H4 (cell line): ENCODE results near the gene METTL22. TPM values are rescaled to one million over a fixed set of nuclear protein-coding genes. Genes with fewer than 3 reads are reported as not detected.

Experiments
- DNase-seq: peaks from one replicate; pipeline ENCODE4 v3.0.0-alpha.2; 2015; ENCODE audit warnings: low spot score
- total RNA-seq: library from RNA; depleted of rRNA; stranded (reverse); fragments of >200 nt; shearing (Covaris generic); gene quantifications from 2 replicates; pipeline ENCODE4 v1.2.3, GENCODE V29; 2014; rRNA removed

The METTL22 gene, protein sequence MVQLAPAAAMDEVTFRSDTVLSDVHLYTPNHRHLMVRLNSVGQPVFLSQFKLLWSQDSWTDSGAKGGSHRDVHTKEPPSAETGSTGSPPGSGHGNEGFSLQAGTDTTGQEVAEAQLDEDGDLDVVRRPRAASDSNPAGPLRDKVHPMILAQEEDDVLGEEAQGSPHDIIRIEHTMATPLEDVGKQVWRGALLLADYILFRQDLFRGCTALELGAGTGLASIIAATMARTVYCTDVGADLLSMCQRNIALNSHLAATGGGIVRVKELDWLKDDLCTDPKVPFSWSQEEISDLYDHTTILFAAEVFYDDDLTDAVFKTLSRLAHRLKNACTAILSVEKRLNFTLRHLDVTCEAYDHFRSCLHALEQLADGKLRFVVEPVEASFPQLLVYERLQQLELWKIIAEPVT
- total RNA-seq = 16.1 and 17.1 TPM in 2 replicates

DNA sequence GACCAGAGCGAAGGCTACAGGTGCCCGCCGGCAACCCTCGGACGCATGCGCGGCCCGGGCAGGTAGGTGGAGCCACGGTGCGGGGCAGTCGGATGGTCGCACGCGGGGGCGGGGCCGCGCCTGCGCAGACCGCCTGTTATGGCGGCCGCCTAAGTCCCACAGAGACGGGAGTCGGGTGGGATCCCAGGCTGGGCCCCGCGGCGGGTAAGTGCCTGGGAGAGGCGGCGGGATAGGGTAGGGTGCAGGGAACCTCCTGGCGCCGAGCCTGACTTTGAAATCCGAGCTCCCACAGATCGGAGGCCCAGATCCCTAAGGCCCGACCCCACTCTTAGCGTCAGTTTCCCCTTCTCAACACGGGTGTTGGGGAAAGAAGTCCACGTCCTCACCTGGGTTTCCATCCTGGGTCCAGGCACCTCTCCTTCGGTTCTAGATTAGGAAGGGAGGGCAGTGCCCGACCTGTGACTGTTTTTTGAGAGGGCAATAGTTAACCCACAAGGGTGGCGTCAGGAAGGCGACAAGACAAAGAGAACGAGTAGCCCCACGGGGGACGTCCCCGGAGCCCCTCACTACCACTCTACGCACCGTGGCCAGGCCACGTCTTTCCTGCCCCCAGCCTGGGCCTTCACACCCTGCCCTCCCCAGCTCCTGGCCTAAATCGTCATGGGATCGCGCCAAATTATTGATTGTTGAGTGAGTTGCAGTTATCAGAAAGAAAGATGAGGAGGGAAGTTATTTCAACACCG, at the start of gene METTL22:
Gene METTL22, plus strand, starts transcription at position 127 of the 743 bp plus-strand sequence. CDS start 3,968 bp downstream, outside the sequence.
- DNase-seq = peak; percentile 77

DNA sequence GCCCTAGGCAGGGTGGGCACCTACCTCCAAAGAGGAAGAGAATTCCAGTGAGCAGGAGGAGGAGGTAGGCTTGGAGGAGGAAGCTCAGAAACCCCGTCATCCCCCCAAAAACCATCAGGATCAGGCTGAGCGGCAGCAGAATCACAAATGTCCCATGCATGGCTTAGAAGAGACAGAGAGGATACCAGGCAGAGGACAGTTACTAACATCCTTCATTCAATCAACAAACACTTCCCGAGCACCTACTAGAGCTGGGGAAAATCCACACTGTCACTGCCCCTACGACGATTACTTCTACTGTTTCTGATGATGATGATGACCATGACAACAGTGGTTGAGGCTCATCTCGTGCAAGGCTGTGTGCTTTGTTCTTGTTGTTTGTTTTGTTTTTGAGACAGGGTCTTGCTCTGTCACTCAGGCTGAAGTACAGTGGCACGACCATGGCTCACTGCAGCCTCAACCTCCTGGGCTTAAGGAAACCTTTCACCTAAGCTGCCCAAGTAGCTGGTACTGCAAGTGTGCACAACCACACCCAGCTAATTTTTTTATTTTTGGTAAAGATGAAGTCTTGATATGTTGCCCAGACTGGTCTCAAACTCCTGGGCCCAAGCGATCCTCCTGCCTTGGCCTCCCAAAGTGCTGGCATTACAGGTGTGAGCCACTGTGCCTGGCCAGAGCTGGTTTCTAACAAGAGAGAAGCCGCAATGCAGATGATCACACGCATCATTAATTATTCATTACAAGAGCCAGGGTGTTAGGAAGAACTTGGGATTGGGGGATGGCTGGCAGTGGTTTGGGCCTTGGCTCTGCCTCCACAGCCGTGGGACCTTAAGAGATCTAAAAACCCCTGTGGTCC, 49.2 kb upstream of the METTL22 start:
- no peak for DNase-seq

GRCh38 chr16:8572919-8573724, 48.4 kb upstream of the METTL22 start:
- DNase-seq = peak; percentile 26

DNA sequence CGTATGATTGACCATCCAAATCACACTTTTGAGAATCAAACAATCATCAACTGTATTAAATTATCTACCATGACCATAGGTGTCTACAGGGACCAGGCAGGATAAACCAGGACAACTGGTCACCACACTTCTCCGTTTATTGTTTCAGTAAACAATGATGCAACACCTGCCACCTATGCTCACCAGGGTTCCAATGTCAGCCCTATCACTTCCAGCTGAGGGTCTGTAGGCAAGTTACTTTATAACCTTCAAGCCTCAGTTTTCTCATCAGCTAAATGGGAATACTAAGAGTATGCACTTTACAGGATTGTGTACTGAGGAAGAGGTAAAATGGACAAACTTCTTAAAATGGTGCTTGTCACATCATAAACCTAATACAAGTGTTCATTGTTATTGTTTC, 46.1 kb upstream of the METTL22 start:
- no peak for DNase-seq

- no peak for DNase-seq
These were observed 45.1 kb upstream of the METTL22 start for GRCh38 chr16:8576141-8577004.

GRCh38 chr16:8577678-8578304, 43.7 kb upstream of the METTL22 start:
- DNase-seq = no peak

- DNase-seq = no peak
These were observed 41.9 kb upstream of the METTL22 start for GRCh38 chr16:8579559-8579958.

DNA sequence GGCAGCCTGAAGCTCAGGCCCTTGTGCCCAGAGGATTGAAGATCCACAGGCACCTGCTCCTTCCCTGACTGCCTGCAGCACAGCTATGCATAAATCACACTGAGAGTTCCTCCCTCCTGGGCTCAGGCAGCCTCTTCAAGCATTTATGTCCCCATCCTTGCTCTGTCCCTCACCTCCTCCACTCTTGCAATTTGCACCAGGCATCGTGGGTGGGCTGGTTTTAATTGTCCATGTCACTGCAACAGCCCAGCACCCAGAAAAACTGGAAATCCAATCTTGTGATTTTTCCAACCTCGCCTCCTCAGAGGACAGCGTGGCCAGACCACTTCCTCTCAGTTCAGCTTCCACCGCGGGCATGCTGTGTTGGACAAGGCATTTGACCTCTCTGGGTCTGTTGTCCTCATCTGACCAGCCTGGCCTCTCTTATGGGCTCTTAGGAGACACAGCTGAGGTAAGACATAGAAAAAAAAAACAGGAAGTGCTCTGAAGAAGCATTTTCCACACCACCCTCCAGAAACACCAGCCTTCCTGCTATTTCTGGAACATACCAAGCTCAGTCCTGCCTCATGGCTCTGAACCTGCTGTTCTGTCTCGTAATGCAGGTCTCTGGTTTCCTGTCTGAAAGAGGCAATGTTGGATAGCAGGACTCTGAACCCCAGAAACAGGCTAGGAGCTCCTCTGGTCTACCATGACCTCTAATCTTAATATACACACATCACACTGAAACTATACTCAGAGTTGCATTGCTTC, 39.5 kb upstream of the METTL22 start:
- peak; percentile 41 for DNase-seq

DNA sequence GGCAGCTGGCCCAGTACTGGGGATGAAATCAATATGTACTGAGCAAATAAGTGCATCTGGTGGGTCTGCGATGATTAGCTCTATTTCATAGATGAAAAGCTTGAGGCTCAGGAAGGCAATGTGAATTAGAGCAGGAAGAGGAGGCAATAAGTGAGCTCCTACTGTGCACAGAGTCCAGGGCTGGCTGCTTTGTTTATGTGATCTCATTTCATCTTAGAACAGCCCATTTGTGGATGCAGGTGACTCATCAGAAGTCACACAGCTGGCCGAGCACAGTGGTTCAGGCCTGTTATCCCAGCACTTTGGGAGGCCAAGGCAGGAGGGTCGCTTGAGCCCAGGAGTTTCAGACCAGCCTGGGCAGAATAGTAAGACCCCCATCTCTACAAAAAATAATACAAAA, 38.3 kb upstream of the METTL22 start:
- DNase-seq = peak; percentile 67

DNA sequence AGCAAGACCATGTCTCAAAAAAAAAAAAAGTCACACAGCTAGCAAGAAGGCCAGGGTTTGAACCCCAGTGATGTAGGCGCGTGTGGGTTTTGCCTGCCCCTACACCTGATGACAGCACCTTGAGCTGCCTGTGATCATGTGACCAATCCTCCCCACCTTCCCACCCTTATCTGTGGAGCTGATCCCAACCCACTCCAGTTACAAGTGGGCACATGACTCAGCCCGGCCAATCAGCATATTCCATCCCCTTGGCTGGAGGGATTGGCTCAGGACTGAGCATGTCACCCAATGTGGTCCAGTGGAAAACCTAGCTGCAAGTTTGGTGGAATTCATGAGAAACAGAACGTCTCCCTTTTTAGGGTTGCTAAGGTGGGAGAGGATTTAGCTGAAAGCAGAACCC, 37.8 kb upstream of the METTL22 start:
- DNase-seq = peak; percentile 25

GRCh38 chr16:8585041-8585440, 36.5 kb upstream of the METTL22 start:
- no peak for DNase-seq

- no peak for DNase-seq
These were observed 35.6 kb upstream of the METTL22 start for GRCh38 chr16:8585857-8586256.

DNA sequence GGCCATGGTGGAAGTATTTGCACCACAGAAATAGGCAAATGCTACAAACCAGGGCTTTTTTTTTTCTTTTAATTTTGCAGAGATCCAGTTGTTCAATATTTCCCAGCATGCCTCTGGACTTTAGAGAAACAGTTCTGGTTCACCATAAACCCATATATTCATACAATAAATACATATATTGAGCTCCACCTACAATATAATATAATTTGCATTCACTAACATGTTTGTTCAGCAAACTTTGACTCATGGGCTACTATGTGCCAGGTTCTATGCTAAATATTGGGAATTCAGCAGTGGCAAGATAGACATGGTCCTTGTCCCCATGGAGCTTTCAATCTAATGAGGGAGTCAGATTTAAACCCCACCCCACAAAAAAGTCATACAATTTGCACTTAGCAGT, 34.4 kb upstream of the METTL22 start:
- no peak for DNase-seq

- DNase-seq = no peak
These were observed 32.8 kb upstream of the METTL22 start for GRCh38 chr16:8588682-8589056.

DNA sequence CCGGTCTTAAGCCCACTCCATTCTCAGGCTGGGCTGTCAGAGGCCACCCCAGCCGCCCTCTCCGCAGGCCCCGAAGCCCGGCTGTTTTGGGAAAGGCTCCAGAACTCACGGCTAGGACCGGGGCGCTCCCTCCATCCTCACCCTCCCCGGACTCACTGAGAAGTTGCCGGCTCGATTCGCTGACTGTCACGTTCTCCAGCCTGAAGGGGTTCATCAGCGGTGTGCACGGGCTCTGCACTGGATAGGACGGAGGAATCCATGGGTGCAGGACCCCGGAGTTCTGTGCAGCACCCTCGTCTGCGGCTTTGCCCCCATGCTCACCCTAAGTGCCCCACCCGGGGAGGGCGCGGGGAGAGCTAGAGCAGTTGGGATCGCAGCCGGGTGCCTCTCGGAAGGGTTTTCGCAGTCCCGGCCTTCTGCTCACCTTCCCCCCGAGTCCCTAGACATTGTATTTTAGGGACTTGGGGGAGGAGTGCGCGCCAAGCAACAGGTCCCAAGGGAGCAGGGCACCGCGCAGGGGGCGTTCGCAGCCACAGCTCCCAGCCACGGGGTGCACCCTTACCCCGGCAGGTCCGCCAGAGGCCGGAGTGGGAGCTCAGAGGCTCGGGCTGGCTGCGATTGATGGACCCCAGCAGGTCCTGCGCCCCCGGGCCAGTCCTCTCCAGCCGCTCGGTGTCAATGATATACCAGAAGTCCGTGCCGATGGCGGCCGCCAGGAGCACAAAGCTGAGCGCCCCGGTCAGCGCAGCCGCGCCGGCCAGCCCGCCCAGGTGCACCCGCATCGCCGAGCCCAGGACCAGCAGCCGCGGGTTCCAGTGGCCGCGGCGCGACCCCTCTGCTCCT, 32.2 kb upstream of the METTL22 start:
- DNase-seq = no peak

- DNase-seq = no peak
These were observed 31.4 kb upstream of the METTL22 start, which contains the start of gene TMEM114 for GRCh38 chr16:8589900-8590688. Gene TMEM114 (minus strand): TSS chr16:8590511. CDS start chr16:8589838, 673 bp downstream.

DNA sequence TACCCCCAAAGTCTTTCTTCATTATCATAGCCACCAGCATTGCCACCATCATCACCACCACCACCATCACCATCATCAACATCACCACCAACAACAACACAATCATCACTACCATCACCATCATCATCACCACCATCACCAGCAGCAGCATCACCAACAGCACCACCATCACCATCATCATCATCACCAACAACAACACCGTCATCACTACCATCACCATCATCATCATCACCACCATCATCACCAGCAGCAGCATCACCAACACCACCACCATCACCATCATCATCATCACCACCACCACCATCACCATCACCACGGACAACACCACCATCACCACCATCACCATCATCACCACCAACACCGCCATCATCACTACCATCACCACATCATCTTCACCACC, 30.7 kb upstream of the METTL22 start:
- no peak for DNase-seq
